T-helper 17 cell (primary cell): Measurements from ENCODE around the gene TCP11L1. TPM values are rescaled to one million over a fixed set of nuclear protein-coding genes. Genes with fewer than 3 reads are reported as not detected.
A peak's percentile ranks its signal among the peaks of the same experiment; 100 is the strongest.
"Not testable (repeated sequence)": the region's sequence is repeated elsewhere in the genome, so short reads cannot be mapped to it uniquely, and the experiment has no call there.

Experiments used
- ATAC-seq: fragments of 150-1000 bp; cut with Tn5 transposase; 2 replicates; pipeline ENCODE4 v1.10.0; 2021; ENCODE audit warnings: mild to moderate bottlenecking, moderate library complexity
- DNase-seq, 3 donors: peaks; one replicate each; pipeline versions ENCODE4 v3.0.0 to v3.0.0-alpha.2; 2020 to 2021
- H3K9me3 ChIP-seq: one replicate; pipeline ENCODE4 v1.7.0; 2013; ENCODE audit warnings: low read length, mild to moderate bottlenecking; ENCODE audit not compliant: control insufficient read depth, poor library complexity, severe bottlenecking
- H3K27ac Mint-ChIP-seq: one replicate; pipeline ENCODE4 v1.8.0; 2022; ENCODE audit warnings: mild to moderate bottlenecking, moderate library complexity, mixed read lengths
- H3K27me3 Mint-ChIP-seq: one replicate; pipeline ENCODE4 v1.8.0; 2022; ENCODE audit warnings: mixed read lengths
- H3K36me3 Mint-ChIP-seq: one replicate; pipeline ENCODE4 v1.8.0; 2022; ENCODE audit warnings: low read depth, mixed read lengths
- H3K4me1 Mint-ChIP-seq: one replicate; pipeline ENCODE4 v1.8.0; 2022; ENCODE audit warnings: mild to moderate bottlenecking, mixed read lengths
- H3K4me3 Mint-ChIP-seq: one replicate; pipeline ENCODE4 v1.8.0; 2022; ENCODE audit warnings: mild to moderate bottlenecking, moderate library complexity, mixed read lengths
- total RNA-seq, 4 donors: library from RNA in 2 of 4; stranded (reverse) in 2 of 4; gene quantifications; one replicate each; pipeline ENCODE4 v1.2.3 and lab custom pipeline; 2022 to 2026

TCP11L1 gene
- total RNA-seq, 2 donors from 2014 or later, result 13.6 to 15.0 TPM

- H3K27me3 Mint-ChIP-seq, result peaks cover 37% of the 10 kb centered on the region
- ATAC-seq, result no peak
- H3K4me3 Mint-ChIP-seq, result no peak overlapping the region
- no peaks in the 10 kb centered on the region for H3K36me3 Mint-ChIP-seq
- H3K9me3 ChIP-seq, result no peaks in the 10 kb centered on the region
- peaks cover 16% of the 10 kb centered on the region for H3K4me1 Mint-ChIP-seq
- DNase-seq, result no peak
- H3K27ac Mint-ChIP-seq, result no peak overlapping the region
Observed at GRCh38 chr11:33017478-33017877, 21.9 kb upstream of the TCP11L1 start.

GRCh38 chr11:33017965-33018364 lies 21.4 kb upstream of the TCP11L1 start:
- Mint-ChIP-seq H3K4me3 (no peak overlapping the region), H3K4me1 (peaks cover 16% of the 10 kb centered on the region), H3K36me3 (no peaks in the 10 kb centered on the region), H3K27me3 (peaks cover 37% of the 10 kb centered on the region), H3K27ac (no peak overlapping the region)
- DNase-seq (no peak), ATAC-seq (no peak)
- H3K9me3 ChIP-seq, result no peaks in the 10 kb centered on the region

- Mint-ChIP-seq H3K4me3 (no peak overlapping the region), H3K27me3 (peaks cover 37% of the 10 kb centered on the region), H3K36me3 (no peaks in the 10 kb centered on the region), H3K27ac (no peak overlapping the region), H3K4me1 (peaks cover 16% of the 10 kb centered on the region)
- no peaks in the 10 kb centered on the region for H3K9me3 ChIP-seq
- no peak for ATAC-seq
- DNase-seq, result no peak
Observed at GRCh38 chr11:33018840-33019239, 20.5 kb upstream of the TCP11L1 start.

GRCh38 chr11:33021501-33021900 lies 17.9 kb upstream of the TCP11L1 start:
- Mint-ChIP-seq H3K4me3 (no peak overlapping the region), H3K4me1 (peaks cover 12% of the 10 kb centered on the region), H3K36me3 (no peaks in the 10 kb centered on the region), H3K27me3 (peaks cover 49% of the 10 kb centered on the region), H3K27ac (no peak overlapping the region)
- ATAC-seq, result no peak
- H3K9me3 ChIP-seq, result no peaks in the 10 kb centered on the region
- DNase-seq, result no peak

GRCh38 chr11:33021937-33022336 lies 17.4 kb upstream of the TCP11L1 start:
- H3K4me3 Mint-ChIP-seq, result no peak overlapping the region
- DNase-seq (no peak), ATAC-seq (no peak)
- peaks cover 11% of the 10 kb centered on the region for H3K4me1 Mint-ChIP-seq
- H3K27me3 Mint-ChIP-seq, result peaks cover 49% of the 10 kb centered on the region
- no peaks in the 10 kb centered on the region for H3K9me3 ChIP-seq
- H3K36me3 Mint-ChIP-seq, result no peaks in the 10 kb centered on the region
- no peak overlapping the region for H3K27ac Mint-ChIP-seq

GRCh38 chr11:33025339-33025722 lies 14.0 kb upstream of the TCP11L1 start:
- ATAC-seq (no peak), DNase-seq (no peak)
- Mint-ChIP-seq H3K4me1 (peaks cover 11% of the 10 kb centered on the region), H3K36me3 (no peaks in the 10 kb centered on the region), H3K27me3 (peaks cover 37% of the 10 kb centered on the region), H3K27ac (no peak overlapping the region), H3K4me3 (no peak overlapping the region)
- no peaks in the 10 kb centered on the region for H3K9me3 ChIP-seq

- Mint-ChIP-seq H3K4me1 (peaks cover 4% of the 10 kb centered on the region), H3K27me3 (peaks cover 44% of the 10 kb centered on the region), H3K27ac (no peak overlapping the region), H3K36me3 (no peaks in the 10 kb centered on the region), H3K4me3 (no peak overlapping the region)
- ATAC-seq (no peak), DNase-seq (no peak)
- H3K9me3 ChIP-seq, result no peaks in the 10 kb centered on the region
Observed at GRCh38 chr11:33027233-33027632, 12.1 kb upstream of the TCP11L1 start.

- no peaks in the 10 kb centered on the region for H3K9me3 ChIP-seq
- H3K4me3 Mint-ChIP-seq, result no peak overlapping the region
- DNase-seq, result no peak
- no peaks in the 10 kb centered on the region for H3K36me3 Mint-ChIP-seq
- no peak overlapping the region for H3K27ac Mint-ChIP-seq
- H3K27me3 Mint-ChIP-seq, result peaks cover 49% of the 10 kb centered on the region
- no peak for ATAC-seq
- peaks cover 4% of the 10 kb centered on the region for H3K4me1 Mint-ChIP-seq
Observed at GRCh38 chr11:33027846-33028536, 11.4 kb upstream of the TCP11L1 start.

GRCh38 chr11:33028537-33028914 lies 10.8 kb upstream of the TCP11L1 start:
- ATAC-seq (no peak), DNase-seq (no peak)
- H3K36me3 Mint-ChIP-seq, result no peaks in the 10 kb centered on the region
- no peak overlapping the region for H3K27ac Mint-ChIP-seq
- peaks cover 50% of the 10 kb centered on the region for H3K27me3 Mint-ChIP-seq
- H3K9me3 ChIP-seq, result no peaks in the 10 kb centered on the region
- no peak overlapping the region for H3K4me3 Mint-ChIP-seq
- peaks cover 4% of the 10 kb centered on the region for H3K4me1 Mint-ChIP-seq

GRCh38 chr11:33029218-33029617 lies 10.2 kb upstream of the TCP11L1 start:
- not testable (repeated sequence) for H3K36me3 Mint-ChIP-seq, ATAC-seq, DNase-seq, H3K9me3 ChIP-seq, H3K4me3 Mint-ChIP-seq, H3K4me1 Mint-ChIP-seq, H3K27ac Mint-ChIP-seq
- H3K27me3 Mint-ChIP-seq, result peaks cover 56% of the 10 kb centered on the region

GRCh38 chr11:33033493-33033892 lies 5.9 kb upstream of the TCP11L1 start:
- H3K4me3 Mint-ChIP-seq, result no peak overlapping the region
- peaks cover 35% of the 10 kb centered on the region for H3K27me3 Mint-ChIP-seq
- H3K9me3 ChIP-seq, result no peaks in the 10 kb centered on the region
- DNase-seq (no peak), ATAC-seq (no peak)
- H3K4me1 Mint-ChIP-seq, result peaks cover 4% of the 10 kb centered on the region
- no peak overlapping the region for H3K27ac Mint-ChIP-seq
- H3K36me3 Mint-ChIP-seq, result peaks cover 6% of the 10 kb centered on the region

GRCh38 chr11:33035011-33035410 lies 4.4 kb upstream of the TCP11L1 start:
- no peak overlapping the region for H3K4me3 Mint-ChIP-seq
- ATAC-seq (no peak), DNase-seq (no peak)
- H3K36me3 Mint-ChIP-seq, result peaks cover 6% of the 10 kb centered on the region
- H3K27me3 Mint-ChIP-seq, result peaks cover 35% of the 10 kb centered on the region
- no peaks in the 10 kb centered on the region for H3K9me3 ChIP-seq
- peaks cover 6% of the 10 kb centered on the region for H3K4me1 Mint-ChIP-seq
- H3K27ac Mint-ChIP-seq, result no peak overlapping the region

GRCh38 chr11:33040033-33040861 lies 875 bp downstream of the TCP11L1 start:
- H3K27ac Mint-ChIP-seq, result peak overlapping the region; percentile 87
- peak; percentile 55 for ATAC-seq

More at GRCh38 chr11:33040033-33040861, 875 bp downstream of the TCP11L1 start:
- peaks cover 3% of the 10 kb centered on the region for H3K27me3 Mint-ChIP-seq
- H3K36me3 Mint-ChIP-seq, result peaks cover 4% of the 10 kb centered on the region
- H3K9me3 ChIP-seq, result no peaks in the 10 kb centered on the region
- H3K4me1 Mint-ChIP-seq, result peaks cover 15% of the 10 kb centered on the region
- peak overlapping the region; percentile 92 for H3K4me3 Mint-ChIP-seq
- DNase-seq, result peak in 1 of 3 donors; percentile 17
